HCT116 (cell line): ENCODE results near the gene ZNF611. TPM values are rescaled to one million over a fixed set of nuclear protein-coding genes. Genes with fewer than 3 reads are reported as not detected.
"Not testable (repeated sequence)": the region's sequence is repeated elsewhere in the genome, so short reads cannot be mapped to it uniquely, and the experiment has no call there.

ENCODE experiments used
- ATAC-seq: fragments of 200-7000 bp; cut with Tn5 transposase; 2 replicates; pipeline ENCODE4 v1.9.1; 2020; ENCODE audit warnings: mild to moderate bottlenecking, moderate library complexity
- BruUV-seq: library from RNA; stranded (reverse); fragments of 400-500 nt; replicated peaks from 2 replicates; lab custom pipeline; 2021; lab: Mats Ljungman, UMichigan
- CTCF ChIA-PET: fragments of 300-600 bp; sonication (Branson Sonifier 250); formaldehyde crosslinking; loops from one replicate; lab custom pipeline; 2021; ENCODE audit warnings: antibody characterized with exemption; lab: Charles Lee
- POLR2A ChIA-PET: fragments of 300-600, 350-600 bp; sonication (Branson Sonifier 250); formaldehyde crosslinking; loops from one replicate; lab custom pipeline; 2021; ENCODE audit warnings: antibody characterized with exemption; lab: Charles Lee
- RAD21 ChIA-PET, 2 experiments: fragments of 300-600 bp; sonication (Branson Sonifier 250); formaldehyde crosslinking; loops; one replicate each; lab custom pipeline; 2023; ENCODE audit warnings: low total read pairs in 2 of 2; ENCODE audit not compliant: uncharacterized antibody in 2 of 2, unreplicated experiment in 2 of 2, low non-redundant PET in 1 of 2; lab: Charles Lee
- DNase-seq: peaks from one replicate; pipeline ENCODE4 v3.0.0-alpha.2; 2010; ENCODE audit warnings: low read depth, low spot score
- H2AFZ ChIP-seq: fragments of 200-600 bp; shearing (Covaris generic), sonication (generic); 2 replicates; pipeline ENCODE4 v1.6.1; 2017; ENCODE audit warnings: low read depth, mixed run types, mixed read lengths, antibody characterized with exemption, low read length; ENCODE audit not compliant: poor library complexity, severe bottlenecking
- H3K27ac ChIP-seq: 2 replicates; pipeline ENCODE4 v1.5.1; 2012; ENCODE audit warnings: low read depth, low read length
- H3K27me3 ChIP-seq: fragments of 200-600 bp; sonication (generic); 2 replicates; pipeline ENCODE4 v1.6.1; 2016; ENCODE audit warnings: mixed run types, low read length, mixed read lengths; ENCODE audit not compliant: insufficient read depth
- H3K36me3 ChIP-seq, 2 experiments: fragments of 200-500 bp in 1 of 2; fragments of 200-600 bp in 1 of 2; sonication (Bioruptor generic) in 1 of 2; sonication (generic) in 1 of 2; 2 replicates each; pipeline versions ENCODE4 v1.5.1 to v1.6.1; 2014 to 2016; ENCODE audit warnings: low read length in 2 of 2, inconsistent platforms in 1 of 2, mixed read lengths in 1 of 2, mixed run types in 1 of 2; ENCODE audit not compliant: insufficient read depth in 2 of 2, control insufficient read depth in 1 of 2
- H3K4me1 ChIP-seq, 2 experiments: fragments of 200-600 bp in 1 of 2; sonication (generic) in 1 of 2; 2 replicates each; pipeline versions ENCODE4 v1.5.1 to v1.6.1; 2012 to 2017; ENCODE audit warnings: low read length in 2 of 2, inconsistent platforms in 1 of 2, mild to moderate bottlenecking in 1 of 2, mixed read lengths in 1 of 2, mixed run types in 1 of 2, moderate library complexity in 1 of 2; ENCODE audit not compliant: insufficient read depth in 2 of 2, control insufficient read depth in 1 of 2
- H3K4me2 ChIP-seq: fragments of 200-600 bp; sonication (generic); 2 replicates; pipeline ENCODE4 v1.6.1; 2017; ENCODE audit warnings: mixed run types, low read length, mixed read lengths
- H3K4me3 ChIP-seq, 2 experiments: fragments of 200-600 bp in 1 of 2; sonication (generic) in 1 of 2; replicated peaks in 1 of 2; 2 replicates each; pipeline ENCODE4 v1.5.1; 2011 to 2016; ENCODE audit warnings: low read length in 2 of 2, control low read depth in 1 of 2, low read depth in 1 of 2, mild to moderate bottlenecking in 1 of 2, mixed read lengths in 1 of 2, mixed run types in 1 of 2
- H3K79me2 ChIP-seq: fragments of 200-600 bp; sonication (generic); 2 replicates; pipeline ENCODE4 v1.6.1; 2017; ENCODE audit warnings: mild to moderate bottlenecking, mixed run types, low read length, moderate library complexity, mixed read lengths; ENCODE audit not compliant: insufficient read depth
- H3K9ac ChIP-seq: fragments of 200-600 bp; sonication (generic); 2 replicates; pipeline ENCODE4 v1.6.1; 2016; ENCODE audit warnings: low read length, mixed read lengths
- H3K9me2 ChIP-seq: fragments of 200-600 bp; sonication (generic), shearing (Covaris generic); 2 replicates; pipeline ENCODE4 v1.6.1; 2017; ENCODE audit warnings: mixed run types, mild to moderate bottlenecking, moderate library complexity; ENCODE audit not compliant: insufficient read depth
- H3K9me3 ChIP-seq, 2 experiments: fragments of 200-500 bp in 1 of 2; fragments of 200-600 bp in 1 of 2; sonication (Bioruptor generic) in 1 of 2; sonication (generic) in 1 of 2; 2 replicates each; pipeline ENCODE4 v1.6.1; 2014 to 2017; ENCODE audit warnings: low read length in 2 of 2, mixed read lengths in 2 of 2, inconsistent platforms in 1 of 2, low read depth in 1 of 2, mild to moderate bottlenecking in 1 of 2, mixed run types in 1 of 2, moderate library complexity in 1 of 2; ENCODE audit not compliant: control insufficient read depth in 1 of 2, insufficient read depth in 1 of 2
- H4K20me1 ChIP-seq: fragments of 200-600 bp; sonication (generic), shearing (Covaris generic); 2 replicates; pipeline ENCODE4 v1.6.1; 2017; ENCODE audit warnings: mixed run types, mild to moderate bottlenecking, moderate library complexity; ENCODE audit not compliant: insufficient read depth
- CEBPB ChIP-seq: IDR thresholded peaks from 2 replicates; pipeline ENCODE4 v1.6.1; 2012; ENCODE audit warnings: low read depth
- ELF1 ChIP-seq: IDR thresholded peaks from 2 replicates; pipeline ENCODE4 v1.6.1; 2012; ENCODE audit warnings: low read depth, borderline replicate concordance
- EZH2 ChIP-seq: fragments of 200-600 bp; sonication (generic); IDR thresholded peaks from 2 replicates; pipeline ENCODE4 v1.6.1; 2017; ENCODE audit warnings: antibody characterized with exemption, mixed run types
- JUND ChIP-seq: IDR thresholded peaks from 2 replicates; pipeline ENCODE4 v1.6.1; 2012
- MAX ChIP-seq: IDR thresholded peaks from 2 replicates; pipeline ENCODE4 v1.6.1; 2012
- POLR2A ChIP-seq: IDR thresholded peaks from 2 replicates; pipeline ENCODE4 v1.7.0; 2011; ENCODE audit warnings: borderline replicate concordance; ENCODE audit not compliant: insufficient read depth, insufficient read length; ENCODE audit errors: extremely low read depth
- RAD21 ChIP-seq: IDR thresholded peaks from 2 replicates; pipeline ENCODE4 v1.6.1; 2012; ENCODE audit warnings: low read depth, mild to moderate bottlenecking
- SP1 ChIP-seq: IDR thresholded peaks from 2 replicates; pipeline ENCODE4 v1.6.1; 2012; ENCODE audit warnings: low read depth
- SRF ChIP-seq: IDR thresholded peaks from 2 replicates; pipeline ENCODE4 v1.6.1; 2012; ENCODE audit warnings: low read depth
- YY1 ChIP-seq: IDR thresholded peaks from 2 replicates; pipeline ENCODE4 v1.6.1; 2011; ENCODE audit warnings: low read length, low read depth, moderate library complexity, mild to moderate bottlenecking; ENCODE audit not compliant: insufficient replicate concordance; ENCODE audit errors: extremely low read depth
- intact Hi-C: fragments of 100-400 bp; cut with micrococcal nuclease; formaldehyde crosslinking; loops from 2 replicates; pipeline ENCODE4 v1.10.0; 2022
- total RNA-seq: library from RNA; stranded (reverse); gene quantifications from one replicate; pipeline ENCODE4 v1.2.1, GENCODE V29; 2021; ENCODE audit not compliant: unreplicated experiment

Gene ZNF611
- total RNA-seq, 1 experiment from 2014 or later = 12.2 TPM

GRCh38 chr19:52725528-52725961 lies 9.3 kb downstream of the ZNF611 start:
- DNase-seq (no peak), ATAC-seq (no peak)
- no peaks in the 10 kb centered on the region; a peak in 1 of 4 replicates for H3K9me3 ChIP-seq
- no peak overlapping the region for H3K9ac ChIP-seq
- H3K4me3 ChIP-seq = no peak overlapping the region
- ChIA-PET RAD21 (no interaction called here), CTCF (no interaction called here), POLR2A (no interaction called here)
- BruUV-seq = no TSS peak
- intact Hi-C loops = no loop called here
- no peak overlapping the region for H3K4me2 ChIP-seq
- no peaks in the 10 kb centered on the region for H3K27me3 ChIP-seq
- H2AFZ ChIP-seq = no peak overlapping the region
- no peak for TF ChIP-seq YY1
- TF ChIP-seq POLR2A = no peak
- TF ChIP-seq RAD21 = no peak
- no peaks in the 10 kb centered on the region for H4K20me1 ChIP-seq
- no peaks in the 10 kb centered on the region for H3K4me1 ChIP-seq
- no peak overlapping the region for H3K27ac ChIP-seq
- H3K79me2 ChIP-seq = no peaks in the 10 kb centered on the region
- H3K36me3 ChIP-seq = 0 out of 4 replicates have a peak, but pooled peaks cover 0 to 2% of the 10 kb centered on the region in 2 experiments
- no peaks in the 10 kb centered on the region for H3K9me2 ChIP-seq

GRCh38 chr19:52724701-52725514 lies 9.9 kb downstream of the ZNF611 start:
- Histone ChIP-seq H3K27ac (no peak overlapping the region), H3K27me3 (no peaks in the 10 kb centered on the region), H3K9me2 (no peaks in the 10 kb centered on the region), H3K9ac (no peak overlapping the region), H3K4me3 (no peak overlapping the region), H3K4me1 (no peaks in the 10 kb centered on the region), H3K79me2 (no peaks in the 10 kb centered on the region), H2AFZ (no peak overlapping the region), H3K36me3 (0 out of 4 replicates have a peak, but pooled peaks cover 0 to 2% of the 10 kb centered on the region in 2 experiments), H3K9me3 (no peaks in the 10 kb centered on the region; a peak in 1 of 4 replicates), H3K4me2 (no peak overlapping the region), H4K20me1 (no peaks in the 10 kb centered on the region)
- no peak for DNase-seq
- TF ChIP-seq SRF = no peak
- TF ChIP-seq MAX = no peak
- no peak for TF ChIP-seq EZH2
- no peak for TF ChIP-seq YY1
- no peak for TF ChIP-seq CEBPB
- no peak for TF ChIP-seq ELF1
- TF ChIP-seq SP1 = no peak
- TF ChIP-seq JUND = no peak
- no peak for TF ChIP-seq RAD21
- no peak for ATAC-seq
- BruUV-seq = no TSS peak
- intact Hi-C loops = no loop called here
- RAD21 ChIA-PET = no interaction called here
- POLR2A ChIA-PET = no interaction called here
- CTCF ChIA-PET = no interaction called here

- CTCF ChIA-PET, H3K9ac ChIP-seq, H3K36me3 ChIP-seq, H3K4me1 ChIP-seq, ATAC-seq, RAD21 ChIA-PET, H4K20me1 ChIP-seq, H3K4me3 ChIP-seq, DNase-seq, BruUV-seq, H3K9me2 ChIP-seq, H3K4me2 ChIP-seq, H3K9me3 ChIP-seq, H3K27me3 ChIP-seq, H2AFZ ChIP-seq, H3K27ac ChIP-seq, H3K79me2 ChIP-seq, intact Hi-C loops, POLR2A ChIA-PET: not testable (repeated sequence)
Observed at GRCh38 chr19:52723907-52724598, 10.8 kb downstream of the ZNF611 start.
